Measurements from ENCODE around the gene MRRF. TPM values are rescaled to one million over a fixed set of nuclear protein-coding genes. Genes with fewer than 3 reads are reported as not detected.
A peak's percentile ranks its signal among the peaks of the same experiment; 100 is the strongest.

The MRRF gene
- total RNA-seq, 6 donors from 2014 or later = 21.4 to 54.5 (median 29.7) TPM

- DNase-seq (no peak), ATAC-seq (ENCODE audit: low FRiP score in 2 of 2) (no peak)
- H3K36me3 ChIP-seq = no peaks in the 10 kb centered on the region
- H3K27ac ChIP-seq = no peak overlapping the region
- no peaks in the 10 kb centered on the region for H3K27me3 ChIP-seq
- 48 to 89% methylated on average over 3 of the region's 3 CpGs for WGBS, 2 donors
- TF ChIP-seq POLR2A (IDR thresholded peaks at IDR 0.05) (no peak), POLR2AphosphoS5 (IDR thresholded peaks at IDR 0.05) (no peak), EP300 (IDR thresholded peaks at IDR 0.05) (no peak), CTCF (IDR thresholded peaks at IDR 0.05) (no peak)
- no peaks in the 10 kb centered on the region for H3K9me3 ChIP-seq
- H3K4me1 ChIP-seq = peaks cover 0 to 11% (median 3%) of the 10 kb centered on the region in 4 donors
- no peak overlapping the region for H3K4me3 ChIP-seq
These were observed 74.3 kb downstream of the MRRF start for GRCh38 chr9:122338994-122339393.

GRCh38 chr9:122339579-122339978 is 74.9 kb downstream of the MRRF start:
- Histone ChIP-seq H3K36me3 (no peaks in the 10 kb centered on the region), H3K27ac (no peak overlapping the region), H3K27me3 (no peaks in the 10 kb centered on the region), H3K9me3 (no peaks in the 10 kb centered on the region), H3K4me1 (peaks cover 0 to 11% (median 3%) of the 10 kb centered on the region in 4 donors), H3K4me3 (no peak overlapping the region)
- 66 to 75% methylated on average over 5 of the region's 5 CpGs for WGBS, 2 donors
- TF ChIP-seq POLR2A (IDR thresholded peaks at IDR 0.05) (no peak), POLR2AphosphoS5 (IDR thresholded peaks at IDR 0.05) (no peak)
- DNase-seq (no peak), ATAC-seq (ENCODE audit: low FRiP score in 2 of 2) (no peak)

GRCh38 chr9:122340161-122340560 is 75.5 kb downstream of the MRRF start:
- WGBS, 2 donors = 55 to 64% methylated on average over 6 of the region's 6 CpGs
- no peak for ATAC-seq (ENCODE audit: low FRiP score in 2 of 2)
- H3K27me3 ChIP-seq = no peaks in the 10 kb centered on the region
- DNase-seq = no peak
- no peak overlapping the region for H3K4me3 ChIP-seq
- TF ChIP-seq CTCF (IDR thresholded peaks at IDR 0.05) (no peak), POLR2AphosphoS5 (IDR thresholded peaks at IDR 0.05) (no peak), EP300 (IDR thresholded peaks at IDR 0.05) (no peak), POLR2A (IDR thresholded peaks at IDR 0.05) (no peak)
- H3K9me3 ChIP-seq = no peaks in the 10 kb centered on the region
- peaks cover 0 to 11% (median 3%) of the 10 kb centered on the region in 4 donors for H3K4me1 ChIP-seq
- H3K27ac ChIP-seq = peak overlapping the region in 1 of 4 donors; percentile 53
- H3K36me3 ChIP-seq = no peaks in the 10 kb centered on the region

- no peak for ATAC-seq (ENCODE audit: low FRiP score in 2 of 2)
- H3K27ac ChIP-seq = no peak overlapping the region
- DNase-seq = no peak
- H3K36me3 ChIP-seq = no peaks in the 10 kb centered on the region
- no peak overlapping the region for H3K4me3 ChIP-seq
- no peaks in the 10 kb centered on the region for H3K9me3 ChIP-seq
- 87 to 91% methylated on average over 15 of the region's 15 CpGs for WGBS, 2 donors
- H3K4me1 ChIP-seq = peaks cover 9 to 23% (median 12%) of the 10 kb centered on the region in 4 donors
- no peaks in the 10 kb centered on the region for H3K27me3 ChIP-seq
- TF ChIP-seq POLR2A (IDR thresholded peaks at IDR 0.05) = no peak
- no peak for TF ChIP-seq EP300 (IDR thresholded peaks at IDR 0.05)
- TF ChIP-seq POLR2AphosphoS5 (IDR thresholded peaks at IDR 0.05) = no peak
- TF ChIP-seq CTCF (IDR thresholded peaks at IDR 0.05) = no peak
These were observed 77.8 kb downstream of the MRRF start for GRCh38 chr9:122342323-122343050.

- ATAC-seq (ENCODE audit: low FRiP score in 2 of 2) = peak in 1 of 2 donors; percentile 80
- no peaks in the 10 kb centered on the region for H3K9me3 ChIP-seq
- TF ChIP-seq POLR2A (IDR thresholded peaks at IDR 0.05) (no peak), POLR2AphosphoS5 (IDR thresholded peaks at IDR 0.05) (peak in 1 of 2 donors; percentile 12), CTCF (IDR thresholded peaks at IDR 0.05) (peak in 3 of 6 experiments; percentile 12 to 58 (median 44)), EP300 (IDR thresholded peaks at IDR 0.05) (no peak)
- peak overlapping the region in 3 of 4 donors; percentile 42 to 50 (median 47) for H3K4me3 ChIP-seq
- no peaks in the 10 kb centered on the region for H3K36me3 ChIP-seq
- no peaks in the 10 kb centered on the region for H3K27me3 ChIP-seq
- peaks cover 13 to 27% (median 19%) of the 10 kb centered on the region in 4 donors for H3K4me1 ChIP-seq
- WGBS, 2 donors = 10 to 15% methylated on average over 34 to 46 of the region's 90 CpGs
- peak overlapping the region; percentile 45 to 80 (median 70) for H3K27ac ChIP-seq
- peak; percentile 36 to 90 for DNase-seq
These were observed 82.0 kb downstream of the MRRF start for GRCh38 chr9:122346478-122347347.
